Measurements from ENCODE around the gene RAP2A.

Gene RAP2A

GRCh38 chr13:97496511-97496910 lies 62.5 kb downstream of the RAP2A start:
- DNase-seq: no peak

DNA sequence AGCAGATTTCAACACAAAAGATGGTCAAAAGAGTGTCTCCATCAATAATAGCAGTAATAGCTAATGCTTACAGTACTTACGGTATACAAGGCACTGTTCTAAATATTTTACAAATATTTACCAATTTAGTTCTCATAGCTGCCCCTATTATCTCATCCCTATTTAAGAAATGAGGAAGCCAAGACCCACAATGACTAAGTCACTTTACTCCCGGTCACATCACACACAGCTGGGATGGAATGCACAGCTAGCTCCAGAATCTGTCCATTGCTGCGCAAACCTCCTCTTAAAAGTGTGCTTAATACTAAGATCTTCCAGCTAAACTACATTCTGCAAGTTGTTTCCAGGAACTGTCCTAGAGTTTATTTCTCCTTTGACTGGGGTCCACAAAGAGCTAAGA lies 63.4 kb downstream of the RAP2A start:
- no peak for DNase-seq

GRCh38 chr13:97498419-97498818 lies 64.5 kb downstream of the RAP2A start:
- DNase-seq: no peak

DNA sequence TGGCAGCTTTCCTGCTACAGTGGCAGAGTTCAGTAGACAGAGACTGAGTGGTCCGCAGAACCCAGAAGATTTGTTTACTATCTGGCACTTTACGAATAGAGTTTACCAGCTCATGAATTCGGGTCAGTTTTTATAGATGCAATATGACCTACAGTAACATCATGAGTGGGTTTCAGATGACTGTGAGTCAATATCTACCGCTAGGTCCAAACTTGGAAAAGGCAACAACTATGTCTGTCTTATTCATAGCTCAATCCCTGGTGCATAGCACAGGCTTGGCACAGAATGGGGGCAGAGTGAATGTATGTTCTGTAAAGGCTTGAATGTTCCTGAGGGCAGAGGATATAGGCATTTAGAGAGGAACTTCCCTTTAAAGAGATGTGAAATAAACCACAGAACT lies 65.2 kb downstream of the RAP2A start:
- DNase-seq: no peak

- DNase-seq: no peak
These were observed 68.2 kb downstream of the RAP2A start for GRCh38 chr13:97502181-97502580.

- no peak for DNase-seq
These were observed 68.7 kb downstream of the RAP2A start for GRCh38 chr13:97502706-97503105.

- DNase-seq: no peak
These were observed 71.0 kb downstream of the RAP2A start for GRCh38 chr13:97505017-97505416.

DNA sequence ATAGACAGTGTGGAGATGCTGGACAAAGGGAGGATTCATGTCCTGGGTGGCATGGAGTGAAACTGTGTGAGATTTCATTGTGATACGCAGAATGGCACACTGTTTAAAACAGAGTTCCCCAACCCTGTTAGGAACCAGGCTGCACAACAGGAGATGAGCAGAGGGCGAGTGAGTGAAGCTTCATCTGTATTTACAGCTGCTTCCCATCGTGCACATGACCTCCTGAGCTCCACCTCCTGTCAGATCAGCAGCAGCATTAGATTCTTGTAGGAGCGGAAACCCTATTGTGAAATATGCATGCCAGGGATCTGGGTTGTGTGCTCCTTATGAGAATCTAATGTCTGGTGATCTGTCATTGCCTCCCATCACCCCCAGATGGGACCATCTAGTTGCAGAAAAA lies 72.5 kb downstream of the RAP2A start:
- DNase-seq: no peak

- no peak for DNase-seq
These were observed 78.8 kb downstream of the RAP2A start for GRCh38 chr13:97512732-97513131.

DNA sequence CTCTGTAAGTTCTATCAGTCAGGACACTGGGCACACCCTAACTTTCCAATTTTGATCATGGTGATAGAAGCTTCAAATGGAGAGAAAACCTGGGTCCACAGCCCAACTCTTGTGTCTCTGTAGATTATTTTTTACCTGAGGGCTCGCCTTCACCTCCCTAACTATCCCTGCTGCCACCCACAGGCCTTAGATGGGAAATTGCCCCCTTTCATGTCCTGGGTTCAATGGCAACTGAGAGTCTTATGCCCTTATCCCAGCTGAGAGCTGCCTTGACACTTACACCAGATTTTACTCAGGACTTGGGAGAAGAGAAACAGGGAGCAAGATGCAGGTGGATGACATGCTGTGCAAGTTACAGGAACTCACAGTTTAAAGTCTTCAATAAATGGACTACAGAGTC lies 81.7 kb downstream of the RAP2A start:
- no peak for DNase-seq

GRCh38 chr13:97517967-97518366 lies 84.0 kb downstream of the RAP2A start:
- DNase-seq: no peak
